Uterus (tissue), 2 donors: ENCODE results near the gene SPDYE16.
"Not testable (repeated sequence)": the region's sequence is repeated elsewhere in the genome, so short reads cannot be mapped to it uniquely, and the experiment has no call there.

ENCODE experiments used
- CTCF ChIP-seq, 4 experiments: fragments of 200-600 bp in 2 of 4; fragments of 450-650 bp in 2 of 4; sonication (generic) in 2 of 4; IDR thresholded peaks; one replicate each; pipeline ENCODE4 v1.5.1; 2016 to 2019; ENCODE audit warnings: antibody characterized with exemption in 4 of 4, mild to moderate bottlenecking in 2 of 4, moderate library complexity in 1 of 4
- POLR2A ChIP-seq, 2 donors: fragments of 450-650 bp; IDR thresholded peaks; one replicate each; pipeline ENCODE4 v1.6.1; 2016; ENCODE audit warnings: antibody characterized with exemption in 2 of 2, mild to moderate bottlenecking in 1 of 2, moderate library complexity in 1 of 2

- not testable (repeated sequence) for TF ChIP-seq CTCF, POLR2A (IDR thresholded peaks at IDR 0.05)
Measured at GRCh38 chr7:76575431-76575830, 32.3 kb upstream of the SPDYE16 start.
